K562 (cell line): ENCODE measurements around the gene TRIP6. TPM values are rescaled to one million over a fixed set of nuclear protein-coding genes. Genes with fewer than 3 reads are reported as not detected.
A peak's percentile ranks its signal among the peaks of the same experiment; 100 is the strongest.

Source experiments
- GABPA ChIP-seq: fragments of 200-800 bp; sonication (Bioruptor generic); conservative IDR thresholded peaks from 2 replicates; pipeline ENCODE4 v1.6.1; 2016; ENCODE audit warnings: low read depth, missing genetic modification characterization, missing compliant biosample characterization
- L3MBTL2 ChIP-seq: fragments of 450-650 bp; IDR thresholded peaks from 2 replicates; pipeline ENCODE4 v1.6.1; 2016; ENCODE audit warnings: mild to moderate bottlenecking, moderate library complexity
- NFE2L1 ChIP-seq: fragments of 450-650 bp; IDR thresholded peaks from 2 replicates; pipeline ENCODE4 v1.6.1; 2016; ENCODE audit warnings: missing genetic modification characterization, low read depth, mild to moderate bottlenecking, missing compliant biosample characterization, moderate library complexity, borderline replicate concordance
- POLR2G ChIP-seq: fragments of 200-400 bp; formaldehyde crosslinking; IDR thresholded peaks from 2 replicates; pipeline ENCODE4 v1.6.1; 2017; ENCODE audit warnings: low read depth, mild to moderate bottlenecking, antibody characterized with exemption, low read length, moderate library complexity
- ZKSCAN1 ChIP-seq: fragments of 150-350 bp; IDR thresholded peaks from 2 replicates; pipeline ENCODE4 v1.6.1; 2016; ENCODE audit warnings: low read depth, low read length
- ZNF740 ChIP-seq, 3 experiments: fragments of 200-800 bp in 1 of 3; sonication (Bioruptor generic) in 1 of 3; sonication (generic) in 1 of 3; formaldehyde crosslinking in 1 of 3; IDR thresholded peaks; 2 replicates each; pipeline versions ENCODE4 v1.6.1 to v1.8.0; 2016 to 2022; ENCODE audit warnings: mild to moderate bottlenecking in 2 of 3, missing compliant biosample characterization in 2 of 3, missing genetic modification characterization in 2 of 3, missing genetic modification reagents in 1 of 3
- polyA plus RNA-seq, 8 experiments: library from polyadenylated mRNA; depleted of rRNA in 4 of 8; stranded (reverse) in 5 of 8; unstranded in 3 of 8; fragments of >200 nt; fragmentation: Nextera tagmentation in 2 of 8; fragmentation: Illumina TruSeq in 1 of 8; extraction: Ambion mirVana in 2 of 8; extraction: Trizol in 1 of 8; gene quantifications; 2 replicates each; pipeline versions ENCODE4 v1.2.1 to v1.2.3, GENCODE V29; 2011 to 2014; ENCODE audit warnings: inconsistent platforms in 1 of 8, missing spikeins in 1 of 8
- total RNA-seq, 7 experiments: library from RNA; depleted of rRNA in 6 of 7; stranded (reverse); fragments of >200 nt in 6 of 7; fragmentation: Illumina TruSeq in 2 of 7; extraction: Trizol in 2 of 7; gene quantifications; 2 replicates each; pipeline versions ENCODE4 v1.2.1 to v1.2.3, GENCODE V29; 2011 to 2021; ENCODE audit warnings: low replicate concordance in 1 of 7
- TF ChIP-seq, protein P1 (sequence below), 2 experiments: fragments of 450-650 bp; formaldehyde crosslinking in 1 of 2; IDR thresholded peaks; 2 replicates each; pipeline versions ENCODE4 v1.4.0 to v1.6.1; 2014 to 2020; ENCODE audit warnings: mild to moderate bottlenecking in 2 of 2, borderline replicate concordance in 1 of 2, low read depth in 1 of 2
- TF ChIP-seq, protein P2 (sequence below): fragments of 450-650 bp; IDR thresholded peaks from 2 replicates; pipeline ENCODE4 v1.6.1; 2016; ENCODE audit warnings: low read depth

The TRIP6 gene
- total and polyA plus RNA-seq, 9 of the 15 experiments (the other 6 are each of a cell fraction or from before 2014, with no cell fraction given): 5.9 to 141 (median 54.0) TPM

GRCh38 chr7:100837099-100837836, 29.9 kb upstream of the TRIP6 start (continued):
- TF ChIP-seq, protein P1, sequence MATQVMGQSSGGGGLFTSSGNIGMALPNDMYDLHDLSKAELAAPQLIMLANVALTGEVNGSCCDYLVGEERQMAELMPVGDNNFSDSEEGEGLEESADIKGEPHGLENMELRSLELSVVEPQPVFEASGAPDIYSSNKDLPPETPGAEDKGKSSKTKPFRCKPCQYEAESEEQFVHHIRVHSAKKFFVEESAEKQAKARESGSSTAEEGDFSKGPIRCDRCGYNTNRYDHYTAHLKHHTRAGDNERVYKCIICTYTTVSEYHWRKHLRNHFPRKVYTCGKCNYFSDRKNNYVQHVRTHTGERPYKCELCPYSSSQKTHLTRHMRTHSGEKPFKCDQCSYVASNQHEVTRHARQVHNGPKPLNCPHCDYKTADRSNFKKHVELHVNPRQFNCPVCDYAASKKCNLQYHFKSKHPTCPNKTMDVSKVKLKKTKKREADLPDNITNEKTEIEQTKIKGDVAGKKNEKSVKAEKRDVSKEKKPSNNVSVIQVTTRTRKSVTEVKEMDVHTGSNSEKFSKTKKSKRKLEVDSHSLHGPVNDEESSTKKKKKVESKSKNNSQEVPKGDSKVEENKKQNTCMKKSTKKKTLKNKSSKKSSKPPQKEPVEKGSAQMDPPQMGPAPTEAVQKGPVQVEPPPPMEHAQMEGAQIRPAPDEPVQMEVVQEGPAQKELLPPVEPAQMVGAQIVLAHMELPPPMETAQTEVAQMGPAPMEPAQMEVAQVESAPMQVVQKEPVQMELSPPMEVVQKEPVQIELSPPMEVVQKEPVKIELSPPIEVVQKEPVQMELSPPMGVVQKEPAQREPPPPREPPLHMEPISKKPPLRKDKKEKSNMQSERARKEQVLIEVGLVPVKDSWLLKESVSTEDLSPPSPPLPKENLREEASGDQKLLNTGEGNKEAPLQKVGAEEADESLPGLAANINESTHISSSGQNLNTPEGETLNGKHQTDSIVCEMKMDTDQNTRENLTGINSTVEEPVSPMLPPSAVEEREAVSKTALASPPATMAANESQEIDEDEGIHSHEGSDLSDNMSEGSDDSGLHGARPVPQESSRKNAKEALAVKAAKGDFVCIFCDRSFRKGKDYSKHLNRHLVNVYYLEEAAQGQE (IDR thresholded peaks at IDR 0.05; ENCODE audit: borderline replicate concordance): peak; percentile 86
- TF ChIP-seq, protein P1 (CRISPR knock-in tag; IDR thresholded peaks at IDR 0.05; ENCODE audit: low read depth): 0 out of 2 replicates have a peak, but pooled peaks have one; percentile 16
- TF ChIP-seq L3MBTL2: peak; percentile 94
- TF ChIP-seq ZNF740 (CRISPR knock-in tag; IDR thresholded peaks at IDR 0.05): 0 out of 2 replicates have a peak, but pooled peaks have one; percentile 47
- TF ChIP-seq ZNF740 (tag; IDR thresholded peaks at IDR 0.05): no peak
- peak; percentile 82 for TF ChIP-seq POLR2G
- TF ChIP-seq GABPA (tag): peak; percentile 59
- no peak for TF ChIP-seq NFE2L1 (tag)
- peak; percentile 43 for TF ChIP-seq ZKSCAN1
- TF ChIP-seq, protein P2, sequence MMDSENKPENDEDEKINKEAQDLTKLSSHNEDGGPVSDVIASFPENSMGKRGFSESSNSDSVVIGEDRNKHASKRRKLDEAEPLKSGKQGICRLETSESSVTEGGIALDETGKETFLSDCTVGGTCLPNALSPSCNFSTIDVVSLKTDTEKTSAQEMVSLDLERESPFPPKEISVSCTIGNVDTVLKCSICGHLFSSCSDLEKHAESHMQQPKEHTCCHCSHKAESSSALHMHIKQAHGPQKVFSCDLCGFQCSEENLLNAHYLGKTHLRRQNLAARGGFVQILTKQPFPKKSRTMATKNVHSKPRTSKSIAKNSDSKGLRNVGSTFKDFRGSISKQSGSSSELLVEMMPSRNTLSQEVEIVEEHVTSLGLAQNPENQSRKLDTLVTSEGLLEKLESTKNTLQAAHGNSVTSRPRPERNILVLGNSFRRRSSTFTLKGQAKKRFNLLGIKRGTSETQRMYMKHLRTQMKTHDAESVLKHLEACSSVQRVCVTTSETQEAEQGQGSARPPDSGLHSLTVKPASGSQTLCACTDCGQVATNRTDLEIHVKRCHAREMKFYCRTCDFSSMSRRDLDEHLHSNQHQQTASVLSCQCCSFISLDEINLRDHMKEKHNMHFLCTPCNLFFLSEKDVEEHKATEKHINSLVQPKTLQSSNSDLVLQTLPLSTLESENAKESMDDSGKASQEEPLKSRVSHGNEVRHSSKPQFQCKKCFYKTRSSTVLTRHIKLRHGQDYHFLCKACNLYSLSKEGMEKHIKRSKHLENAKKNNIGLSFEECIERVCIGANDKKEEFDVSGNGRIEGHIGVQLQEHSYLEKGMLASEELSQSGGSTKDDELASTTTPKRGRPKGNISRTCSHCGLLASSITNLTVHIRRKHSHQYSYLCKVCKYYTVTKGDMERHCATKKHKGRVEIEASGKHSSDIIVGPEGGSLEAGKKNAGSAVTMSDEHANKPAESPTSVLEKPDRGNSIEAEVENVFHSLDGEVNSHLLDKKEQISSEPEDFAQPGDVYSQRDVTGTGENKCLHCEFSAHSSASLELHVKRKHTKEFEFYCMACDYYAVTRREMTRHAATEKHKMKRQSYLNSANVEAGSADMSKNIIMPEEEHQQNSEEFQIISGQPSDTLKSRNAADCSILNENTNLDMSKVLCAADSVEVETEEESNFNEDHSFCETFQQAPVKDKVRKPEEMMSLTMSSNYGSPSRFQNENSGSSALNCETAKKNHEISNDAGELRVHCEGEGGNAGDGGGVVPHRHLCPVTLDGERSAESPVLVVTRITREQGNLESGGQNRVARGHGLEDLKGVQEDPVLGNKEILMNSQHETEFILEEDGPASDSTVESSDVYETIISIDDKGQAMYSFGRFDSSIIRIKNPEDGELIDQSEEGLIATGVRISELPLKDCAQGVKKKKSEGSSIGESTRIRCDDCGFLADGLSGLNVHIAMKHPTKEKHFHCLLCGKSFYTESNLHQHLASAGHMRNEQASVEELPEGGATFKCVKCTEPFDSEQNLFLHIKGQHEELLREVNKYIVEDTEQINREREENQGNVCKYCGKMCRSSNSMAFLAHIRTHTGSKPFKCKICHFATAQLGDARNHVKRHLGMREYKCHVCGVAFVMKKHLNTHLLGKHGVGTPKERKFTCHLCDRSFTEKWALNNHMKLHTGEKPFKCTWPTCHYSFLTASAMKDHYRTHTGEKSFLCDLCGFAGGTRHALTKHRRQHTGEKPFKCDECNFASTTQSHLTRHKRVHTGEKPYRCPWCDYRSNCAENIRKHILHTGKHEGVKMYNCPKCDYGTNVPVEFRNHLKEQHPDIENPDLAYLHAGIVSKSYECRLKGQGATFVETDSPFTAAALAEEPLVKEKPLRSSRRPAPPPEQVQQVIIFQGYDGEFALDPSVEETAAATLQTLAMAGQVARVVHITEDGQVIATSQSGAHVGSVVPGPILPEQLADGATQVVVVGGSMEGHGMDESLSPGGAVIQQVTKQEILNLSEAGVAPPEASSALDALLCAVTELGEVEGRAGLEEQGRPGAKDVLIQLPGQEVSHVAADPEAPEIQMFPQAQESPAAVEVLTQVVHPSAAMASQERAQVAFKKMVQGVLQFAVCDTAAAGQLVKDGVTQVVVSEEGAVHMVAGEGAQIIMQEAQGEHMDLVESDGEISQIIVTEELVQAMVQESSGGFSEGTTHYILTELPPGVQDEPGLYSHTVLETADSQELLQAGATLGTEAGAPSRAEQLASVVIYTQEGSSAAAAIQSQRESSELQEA: no peak
